NCI-H82 (cell line): ENCODE data around the gene NRXN3.

Experiments used
- DNase-seq: peaks from one replicate; lab custom pipeline; 2025; lab: John Stamatoyannopoulos, UW

Gene NRXN3

DNA sequence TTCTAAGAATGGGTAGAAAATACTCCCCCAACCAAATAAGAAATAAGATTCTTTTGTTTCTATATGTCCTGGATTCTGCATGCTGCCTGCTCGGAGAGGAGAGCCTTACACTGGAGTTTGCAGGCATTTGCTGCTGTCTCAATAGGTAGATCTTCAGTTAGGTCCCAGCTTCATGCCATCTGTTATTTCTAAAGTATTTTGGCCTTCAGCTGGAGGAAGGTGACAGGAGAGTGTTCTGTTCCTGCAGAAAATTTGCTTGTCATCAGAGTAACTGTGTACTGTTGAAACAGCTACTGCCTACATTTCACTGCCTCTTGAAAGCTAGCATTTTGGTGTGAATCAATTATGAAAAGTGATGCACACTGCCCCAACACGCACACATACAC lies 966.9 kb downstream of the NRXN3 start:
- peak; percentile 3 for DNase-seq

DNA sequence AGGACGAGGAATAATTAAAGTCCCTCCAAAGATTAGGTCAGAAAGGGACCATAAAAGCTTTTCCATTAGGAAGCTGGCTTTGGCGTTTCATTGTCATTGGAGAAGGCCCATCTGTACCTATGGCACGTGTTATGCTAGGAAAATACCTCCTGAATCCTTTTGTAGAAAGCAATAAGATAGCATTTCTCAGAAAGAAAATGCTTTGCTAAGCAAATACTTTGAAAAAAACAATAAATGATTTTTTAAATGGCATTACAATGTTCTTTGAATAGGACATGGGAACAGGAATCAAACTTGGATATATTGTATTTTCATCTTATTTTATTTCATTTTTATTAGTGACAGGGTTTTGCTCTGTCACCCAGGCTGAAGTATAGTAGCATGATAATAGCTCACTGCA lies 967.7 kb downstream of the NRXN3 start:
- DNase-seq = no peak

DNA sequence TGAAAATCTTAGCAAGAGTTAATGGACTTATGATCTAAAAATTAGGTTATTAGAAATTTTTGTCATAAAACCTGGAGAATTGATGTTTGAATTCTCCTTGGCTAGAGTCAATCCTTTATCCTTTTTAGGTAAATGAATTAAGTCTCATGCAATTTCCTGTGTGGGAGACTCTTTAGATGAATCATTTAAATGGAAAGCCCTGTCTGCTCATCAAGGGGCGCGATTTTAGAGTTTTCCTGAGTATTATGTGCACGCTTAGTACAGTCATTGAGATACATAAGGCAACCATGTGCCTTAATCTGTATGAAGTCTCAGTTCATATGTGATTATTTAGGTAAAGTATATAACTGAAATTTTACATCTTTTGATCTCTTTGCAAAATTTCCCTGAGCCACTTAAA lies 974.7 kb downstream of the NRXN3 start:
- DNase-seq = no peak

DNA sequence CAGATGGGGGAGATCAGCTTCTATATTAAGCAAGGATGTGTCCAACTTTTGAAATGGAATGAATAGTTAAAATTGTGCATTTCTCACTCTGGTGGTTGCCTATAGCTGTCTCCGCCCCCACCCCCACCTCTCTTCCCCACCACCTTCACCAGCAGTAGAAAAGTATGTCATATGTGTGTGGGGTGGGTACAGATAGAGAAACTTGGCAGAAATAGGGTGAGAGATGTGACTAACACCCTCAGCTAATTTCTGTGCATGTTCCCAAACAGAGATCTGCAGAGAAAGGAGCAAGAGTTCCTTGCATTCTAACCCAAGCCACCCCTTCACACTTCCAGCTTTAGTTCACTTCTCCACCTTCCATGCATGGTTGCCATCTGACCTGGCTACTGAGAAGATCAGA lies 980.1 kb downstream of the NRXN3 start:
- no peak for DNase-seq

DNA sequence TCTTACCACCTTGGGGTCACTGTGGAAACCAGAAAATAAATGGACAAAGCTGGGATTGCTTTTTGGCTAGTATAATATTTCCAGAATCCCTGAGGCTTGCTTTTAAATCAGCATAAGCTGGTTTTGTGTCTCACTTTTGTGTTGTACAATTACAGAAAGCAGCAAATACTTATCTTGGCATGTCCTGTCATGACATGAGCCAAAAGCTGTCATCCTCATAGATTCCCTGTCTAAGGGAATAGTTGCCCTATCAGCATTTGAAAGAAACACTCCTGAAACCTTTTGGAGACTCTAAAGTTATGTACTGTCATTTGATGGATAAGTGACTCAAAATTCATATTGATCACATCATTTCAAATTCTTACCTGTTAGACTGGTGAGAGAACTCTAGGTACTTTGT lies 987.2 kb downstream of the NRXN3 start:
- DNase-seq = no peak

DNA sequence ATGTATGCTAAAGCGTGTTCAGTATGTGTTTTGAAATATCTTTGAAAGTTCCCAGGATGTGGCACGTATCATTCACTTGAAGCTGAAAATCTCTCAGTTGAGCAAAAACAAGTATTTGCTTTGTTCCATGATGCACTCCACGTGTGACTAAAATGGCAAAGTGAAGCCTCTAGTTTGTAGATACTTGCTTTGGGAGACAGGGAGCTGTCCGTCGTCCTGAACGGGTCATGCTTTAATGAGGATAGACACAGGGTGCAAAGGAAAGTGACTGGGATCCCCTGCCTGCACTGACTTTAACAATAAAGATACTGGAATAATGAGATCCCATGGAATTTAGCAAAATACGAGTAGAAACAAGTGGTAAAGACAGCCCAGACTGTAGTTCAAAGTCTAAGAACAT lies 991.4 kb downstream of the NRXN3 start:
- no peak for DNase-seq

DNA sequence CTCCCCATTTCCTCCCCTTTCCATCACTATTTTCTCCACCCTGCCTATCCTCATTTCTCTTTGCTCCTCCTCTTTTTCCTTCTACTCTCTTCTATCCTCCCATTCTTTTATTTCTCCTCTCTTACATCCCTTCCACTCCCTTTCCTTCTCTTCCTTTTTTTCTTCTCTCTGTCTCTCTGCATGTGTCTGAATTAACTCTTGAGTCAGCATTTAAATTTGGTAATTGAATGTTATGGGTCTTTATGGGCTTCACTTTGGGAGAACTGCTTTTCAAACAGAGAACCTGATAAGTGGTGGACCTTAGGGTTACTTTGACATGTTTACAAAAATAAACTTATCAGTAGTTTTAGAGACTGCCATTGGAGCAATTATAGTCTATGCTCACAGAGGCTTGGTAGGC lies 992.7 kb downstream of the NRXN3 start:
- DNase-seq = no peak

DNA sequence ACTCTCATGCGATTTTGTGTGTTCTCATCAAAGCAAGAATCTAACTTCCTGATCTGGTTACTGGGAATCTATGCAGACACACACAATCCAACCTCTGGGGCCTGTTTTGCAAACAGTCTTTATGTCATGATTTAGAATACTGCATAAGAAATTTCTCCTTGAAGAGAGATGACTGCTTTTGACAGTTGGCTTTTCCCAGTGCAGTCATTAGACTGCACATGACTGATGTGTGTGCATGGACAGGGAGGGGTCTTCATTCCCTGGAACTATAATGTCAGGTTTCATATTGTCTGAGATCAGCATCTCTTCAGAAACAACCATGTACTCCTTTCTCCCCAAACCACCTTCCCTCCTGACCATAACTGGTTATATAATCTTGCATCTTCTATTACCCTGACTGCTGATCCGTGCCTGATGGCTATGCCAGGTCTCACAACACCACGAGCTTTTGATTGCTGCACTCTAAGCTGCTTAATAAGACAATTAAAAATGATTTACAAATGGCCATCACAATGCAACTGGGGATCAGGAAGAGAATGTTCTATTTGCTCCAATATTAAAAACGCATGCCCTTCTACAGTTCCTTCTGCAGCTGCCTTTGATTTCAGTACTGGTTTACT lies 995.4 kb downstream of the NRXN3 start:
- peak; percentile 55 for DNase-seq

DNA sequence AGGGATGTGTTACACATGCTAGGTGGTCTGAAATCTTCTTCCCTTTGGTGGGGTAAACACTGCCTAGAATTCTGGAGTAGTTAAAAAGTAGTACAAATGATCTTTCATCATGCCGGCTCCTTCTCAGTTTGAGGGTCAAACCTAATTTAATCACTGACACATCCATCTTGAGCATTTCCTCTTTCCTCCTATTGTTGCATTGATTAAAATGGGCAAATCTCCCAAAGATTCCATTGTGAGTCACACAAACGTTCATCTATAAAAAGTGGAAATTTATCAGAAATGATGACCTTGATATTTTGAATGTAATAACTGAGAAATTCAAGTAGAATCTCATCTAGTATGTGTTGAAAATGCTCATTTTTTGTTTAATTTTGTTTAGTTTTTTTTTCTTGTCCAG lies 996.0 kb downstream of the NRXN3 start:
- no peak for DNase-seq

DNA sequence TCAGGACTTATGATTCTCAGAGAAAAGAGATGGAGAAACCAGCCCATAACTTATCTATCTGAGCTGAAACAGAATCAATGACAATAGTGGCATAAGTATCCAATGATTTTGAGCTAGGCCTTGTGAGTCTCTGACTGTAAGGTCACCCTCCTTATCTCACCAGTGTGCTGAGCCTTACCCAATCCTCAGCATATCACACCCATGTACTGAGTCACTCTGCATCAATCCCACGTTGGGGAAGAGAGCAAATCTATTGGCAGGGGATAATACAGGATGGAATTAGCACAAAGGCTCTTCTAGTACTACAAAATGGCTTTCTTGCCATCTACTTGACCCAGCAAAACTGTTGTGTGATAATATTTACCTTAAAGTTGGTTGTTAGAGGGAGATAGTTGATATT lies 997.8 kb downstream of the NRXN3 start:
- DNase-seq = no peak

DNA sequence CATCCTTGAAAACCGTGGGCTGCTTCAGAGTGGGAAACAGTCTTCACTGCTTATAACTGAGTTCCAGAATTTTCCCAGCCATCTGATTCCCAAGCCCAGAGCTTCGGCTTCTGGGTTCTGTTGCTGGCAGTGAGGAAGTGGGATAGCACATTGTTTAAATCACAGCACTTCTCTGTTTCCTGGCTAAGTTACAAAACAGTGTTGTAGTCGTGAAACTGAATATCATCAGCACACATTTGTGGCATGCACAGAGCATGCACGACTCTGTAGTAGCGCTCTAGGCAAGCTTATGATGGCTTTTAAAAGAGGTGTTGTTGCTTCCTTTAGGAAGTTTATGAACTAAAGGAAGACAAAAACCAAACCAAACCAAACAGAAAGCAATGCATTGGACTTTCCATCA lies 1005.5 kb downstream of the NRXN3 start:
- DNase-seq = no peak

DNA sequence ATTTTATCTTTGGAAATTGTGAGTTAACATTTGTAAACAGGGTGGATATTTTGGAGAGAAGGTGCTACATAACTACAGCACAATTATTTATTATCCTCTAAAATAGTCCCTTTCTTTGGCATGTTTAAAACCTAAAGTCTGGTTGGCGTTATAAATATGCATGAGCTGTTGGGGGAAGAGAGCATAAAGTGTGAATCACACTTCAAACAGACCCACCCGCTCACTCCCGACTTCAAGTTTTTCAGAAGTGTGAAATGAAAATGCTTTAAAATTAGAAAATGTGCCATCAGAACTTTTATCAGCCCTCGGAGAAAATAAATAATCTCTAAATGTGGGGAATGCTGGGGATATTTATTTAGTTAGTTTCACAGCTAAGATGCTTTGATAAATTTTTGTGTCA lies 1006.9 kb downstream of the NRXN3 start:
- no peak for DNase-seq

DNA sequence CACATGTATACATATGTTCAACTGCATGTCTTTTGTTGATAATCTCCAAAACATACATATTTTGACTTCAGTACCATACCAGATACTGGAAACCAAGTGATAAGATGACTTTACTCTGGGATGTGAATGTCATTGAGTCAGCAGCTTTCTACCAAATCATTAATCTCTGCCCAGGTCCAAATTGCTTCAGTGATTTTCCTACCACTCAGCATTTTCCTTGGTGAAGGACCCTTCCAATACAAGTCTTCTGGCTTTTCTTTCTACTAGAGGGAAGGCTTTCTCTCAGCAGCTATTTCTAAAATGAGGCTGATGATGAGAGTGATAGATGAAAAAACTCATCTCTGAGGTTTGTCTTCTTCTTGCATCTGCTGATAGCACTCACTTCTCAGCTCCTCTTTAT lies 1008.5 kb downstream of the NRXN3 start:
- DNase-seq = no peak

DNA sequence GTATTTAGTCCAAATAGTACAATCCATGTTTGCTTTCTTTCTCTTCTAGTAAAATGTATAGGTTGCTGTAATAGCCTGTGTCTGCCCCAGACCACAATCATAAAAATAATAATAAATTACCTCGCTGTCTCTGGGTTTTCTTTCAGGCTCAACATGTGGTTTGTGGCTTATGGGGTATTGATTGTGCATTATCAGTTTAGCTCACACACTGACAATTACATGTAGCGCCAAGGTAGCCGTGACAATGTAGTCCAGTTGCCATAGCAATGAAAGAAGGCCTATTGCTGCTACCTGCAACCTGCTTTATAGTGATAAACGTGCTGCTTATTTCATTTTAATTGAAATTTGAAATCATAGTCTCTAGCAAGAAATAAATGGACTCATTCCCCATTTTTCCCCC lies 1009.8 kb downstream of the NRXN3 start:
- DNase-seq = no peak

DNA sequence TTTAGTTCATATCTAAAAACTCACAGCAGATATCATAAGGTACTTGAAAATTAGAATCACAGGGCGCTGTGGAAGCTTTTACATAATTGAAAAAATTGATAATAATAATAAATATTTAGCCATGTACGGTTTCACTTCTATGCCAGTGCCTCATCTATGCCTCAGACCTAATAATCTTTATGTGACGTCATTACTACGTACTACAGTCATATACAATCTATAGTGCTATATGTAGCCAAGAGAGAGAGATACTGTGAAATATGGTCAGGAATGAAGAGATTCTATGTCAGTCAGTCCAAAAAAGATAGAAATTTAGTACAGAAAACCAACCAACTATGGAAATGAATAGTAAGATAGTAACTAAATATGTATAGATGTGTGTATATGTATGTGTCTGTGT lies 1010.5 kb downstream of the NRXN3 start:
- DNase-seq = no peak

DNA sequence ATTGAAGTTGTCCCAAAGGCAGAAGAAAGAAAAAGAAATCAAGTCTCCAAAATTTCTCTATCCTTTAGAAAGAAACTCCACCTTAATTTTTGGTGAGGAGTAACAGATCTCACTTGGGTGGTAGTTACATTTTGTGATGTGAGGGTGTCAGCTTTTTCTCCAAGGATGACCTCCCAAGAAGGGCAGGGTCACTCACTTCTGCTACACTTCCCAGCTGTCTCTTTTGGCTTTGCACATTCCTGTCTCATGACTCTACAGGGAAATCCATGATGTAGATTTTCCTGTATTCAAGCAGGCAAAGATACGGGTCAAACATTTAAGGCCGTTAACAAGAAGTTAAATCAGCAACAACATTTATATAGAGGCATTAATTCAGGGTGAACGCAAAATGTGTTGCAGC lies 1016.4 kb downstream of the NRXN3 start:
- no peak for DNase-seq

DNA sequence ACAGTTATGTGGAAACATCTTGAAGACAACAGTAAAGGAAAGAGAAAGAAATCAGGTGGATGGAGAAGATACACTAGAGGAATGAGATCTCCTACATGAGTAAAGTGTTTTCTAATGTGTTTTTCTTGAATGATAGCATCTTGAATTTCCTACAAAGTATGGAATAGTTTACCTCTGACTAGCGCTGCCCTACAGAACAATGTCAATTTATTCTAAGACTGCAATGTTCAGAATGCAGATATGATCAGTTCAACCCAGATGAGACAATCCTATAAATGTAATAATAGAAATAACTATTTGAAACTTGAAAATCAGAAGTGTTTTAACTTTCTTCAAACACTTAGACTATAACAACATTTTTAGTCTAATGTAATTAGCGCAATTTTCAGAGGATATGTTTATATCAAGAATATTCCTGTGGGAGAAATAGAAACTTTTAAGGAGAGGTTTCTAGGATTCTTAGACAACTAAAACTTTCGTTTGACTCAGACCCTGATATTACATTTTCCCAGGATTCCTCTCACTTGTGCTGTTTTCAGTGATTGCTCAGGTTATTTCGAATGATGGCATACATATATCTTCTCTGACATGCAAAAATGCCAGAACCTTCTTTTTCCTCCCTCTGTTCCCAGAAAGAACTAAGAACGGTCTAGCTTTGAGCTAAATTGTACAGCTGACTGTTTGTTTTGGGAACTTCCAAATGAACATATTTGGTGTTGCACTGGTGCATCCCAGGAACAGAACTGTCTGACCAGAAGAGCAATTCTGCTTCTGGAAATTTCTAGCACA lies 1023.7 kb downstream of the NRXN3 start:
- DNase-seq = no peak

DNA sequence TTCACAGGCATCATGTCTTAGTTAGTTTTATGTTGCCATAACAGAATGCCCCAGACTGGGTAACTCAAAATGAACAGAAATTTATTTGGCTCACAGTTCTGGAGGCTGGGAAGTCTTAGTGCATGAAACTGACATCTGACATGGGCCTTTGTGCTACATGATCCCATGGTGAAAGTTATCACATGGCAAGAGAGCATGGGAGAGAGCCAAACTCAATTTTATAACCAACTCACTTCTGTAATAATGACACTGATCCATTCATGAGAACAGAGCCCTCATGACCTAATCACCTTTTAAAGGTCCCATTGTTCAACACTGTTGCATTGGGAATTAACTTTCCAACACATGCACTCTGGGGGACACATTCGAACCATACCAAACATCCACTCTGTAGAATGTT lies 1026.0 kb downstream of the NRXN3 start:
- DNase-seq = no peak

DNA sequence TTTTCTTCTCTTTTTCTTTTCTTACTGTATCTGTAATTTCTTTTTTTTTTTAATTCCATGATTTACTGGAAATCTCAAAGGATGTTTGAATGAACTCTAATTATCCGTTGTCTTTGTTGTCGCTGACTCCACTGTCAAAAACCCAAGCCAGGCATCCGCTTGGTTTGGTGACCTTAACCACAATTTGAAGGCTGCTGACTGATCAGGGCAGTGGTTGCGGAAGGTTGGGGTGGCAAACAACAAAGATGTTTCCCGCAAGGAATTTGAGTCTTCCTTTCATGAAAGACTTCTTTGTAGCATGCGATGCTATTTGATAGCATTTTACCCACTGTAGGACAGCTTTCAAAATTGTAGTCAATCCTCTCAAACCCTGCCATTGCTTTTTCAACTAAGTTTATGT lies 1027.3 kb downstream of the NRXN3 start:
- DNase-seq = no peak

DNA sequence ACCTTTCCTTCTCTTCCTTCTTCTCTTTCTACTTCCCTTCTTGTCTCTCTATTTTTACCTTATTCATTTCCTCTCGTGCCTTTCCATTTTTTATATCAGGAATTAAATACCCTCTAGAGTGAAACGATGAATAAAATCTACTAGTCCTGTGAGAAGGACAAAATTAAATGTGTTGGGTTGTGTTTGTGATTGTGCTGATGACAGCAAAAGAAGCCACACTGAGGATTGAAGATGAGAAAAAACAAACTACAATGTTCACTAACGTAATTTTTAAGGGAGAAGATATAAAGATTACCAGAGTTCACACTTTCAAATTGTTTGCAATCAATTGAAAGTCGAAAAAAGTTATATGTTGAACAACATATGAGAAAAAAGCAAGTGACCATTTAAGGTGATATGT lies 1029.0 kb downstream of the NRXN3 start:
- no peak for DNase-seq

DNA sequence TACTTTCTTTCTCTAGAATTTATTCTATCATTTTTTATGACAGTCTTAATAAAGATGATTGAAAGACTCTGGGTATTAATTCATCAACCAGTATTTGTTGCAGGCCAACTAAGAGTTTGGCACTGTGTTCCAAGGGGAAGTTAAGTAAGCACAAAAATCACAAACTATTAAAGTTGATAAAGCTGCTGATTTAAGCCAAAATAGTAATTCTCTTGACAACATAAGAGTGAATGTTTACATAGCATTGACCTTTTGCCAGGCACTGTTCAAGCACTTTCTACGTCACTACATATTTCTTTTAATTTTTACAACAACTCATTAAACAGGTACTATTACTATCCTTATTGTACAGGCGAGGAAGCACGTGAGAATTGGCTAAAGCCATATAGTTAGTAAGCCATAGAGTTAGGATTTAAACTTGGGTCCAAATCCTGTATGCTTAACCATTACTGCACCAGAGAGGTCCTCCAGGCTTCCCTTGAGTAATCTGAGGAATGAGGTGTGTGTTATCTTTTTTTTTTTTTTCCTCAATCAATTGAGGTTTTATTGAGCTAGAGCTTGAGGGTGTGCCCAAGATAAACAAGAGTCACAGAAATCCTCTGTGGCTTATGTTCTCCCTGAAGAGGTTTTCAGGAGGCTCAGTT lies 1031.5 kb downstream of the NRXN3 start:
- DNase-seq = no peak

DNA sequence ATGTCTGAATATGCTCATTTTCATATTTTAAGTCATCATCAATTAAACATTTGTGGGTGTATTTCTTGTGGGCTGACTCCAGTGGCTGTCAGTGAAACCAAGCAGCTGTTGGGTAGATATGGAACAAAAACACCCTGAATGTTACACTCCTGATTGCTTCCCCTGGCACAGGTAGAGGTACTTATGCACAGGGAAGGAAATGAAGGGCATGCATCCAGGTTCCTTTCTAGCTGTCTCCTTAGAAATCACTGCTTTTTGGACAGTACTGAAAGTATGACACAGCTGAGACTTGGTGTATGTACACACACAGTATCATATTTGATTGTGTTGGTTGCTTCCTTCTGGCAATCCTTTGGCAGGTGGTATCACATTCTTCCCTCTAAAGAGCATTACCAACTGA lies 1034.4 kb downstream of the NRXN3 start:
- no peak for DNase-seq

DNA sequence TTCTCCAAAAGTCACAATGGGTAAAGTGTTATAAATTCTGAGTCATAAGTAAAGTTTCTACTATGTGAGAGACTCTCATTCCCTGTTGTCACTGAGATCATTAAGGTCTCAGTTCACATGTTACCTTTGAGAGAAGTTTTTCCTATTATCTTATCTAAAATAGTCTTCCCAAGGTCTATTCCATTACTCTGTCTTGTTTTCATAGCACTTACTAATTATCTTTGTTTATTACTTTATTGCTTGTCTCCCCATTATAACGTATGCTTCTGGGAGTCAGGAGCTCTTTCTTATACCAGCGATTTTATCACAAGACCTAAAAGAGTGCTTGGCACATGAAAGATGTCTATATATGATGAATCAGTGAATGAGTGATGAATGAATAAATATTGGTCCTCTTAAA lies 1039.2 kb downstream of the NRXN3 start:
- no peak for DNase-seq

DNA sequence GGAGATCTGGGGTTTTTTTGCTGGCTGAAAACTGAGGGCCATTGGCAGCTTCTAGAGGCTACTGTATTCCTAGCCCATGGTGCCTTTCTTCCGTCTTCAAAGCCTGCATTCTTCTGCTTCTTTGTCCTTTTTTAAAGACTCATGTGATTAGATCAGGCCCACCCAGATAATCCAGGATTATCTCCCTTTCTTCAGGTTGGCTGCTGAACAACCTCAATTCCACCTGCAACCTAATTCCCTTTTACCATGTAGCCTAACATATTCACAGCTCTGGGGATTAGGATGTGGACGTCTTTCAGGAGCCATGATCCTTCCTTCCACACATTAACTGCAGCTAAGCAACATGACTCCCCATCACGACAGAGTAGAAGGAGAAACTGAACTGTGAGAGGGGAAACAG lies 1055.6 kb downstream of the NRXN3 start:
- peak; percentile 77 for DNase-seq
